Muscle of back (tissue), 13 donors: ENCODE data around the gene PHOSPHO1. TPM values are rescaled to one million over a fixed set of nuclear protein-coding genes. Genes with fewer than 3 reads are reported as not detected.
"Not testable (repeated sequence)": the region's sequence is repeated elsewhere in the genome, so short reads cannot be mapped to it uniquely, and the experiment has no call there.

Source experiments
- DNase-seq, 3 donors: peaks; one replicate each; pipeline versions ENCODE4 v3.0.0 to v3.0.0-alpha.2; 2013
- long read RNA-seq, 9 donors: transcript quantifications; one replicate each; lab custom pipeline, GENCODE V29; 2026
- polyA plus RNA-seq, 10 donors: library from polyadenylated mRNA; unstranded; fragments of 120-200 nt; gene quantifications; one replicate each; pipeline ENCODE4 v1.2.1, GENCODE V29; 2013; ENCODE audit not compliant: insufficient read length in 10 of 10

Gene PHOSPHO1, protein sequence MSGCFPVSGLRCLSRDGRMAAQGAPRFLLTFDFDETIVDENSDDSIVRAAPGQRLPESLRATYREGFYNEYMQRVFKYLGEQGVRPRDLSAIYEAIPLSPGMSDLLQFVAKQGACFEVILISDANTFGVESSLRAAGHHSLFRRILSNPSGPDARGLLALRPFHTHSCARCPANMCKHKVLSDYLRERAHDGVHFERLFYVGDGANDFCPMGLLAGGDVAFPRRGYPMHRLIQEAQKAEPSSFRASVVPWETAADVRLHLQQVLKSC
- polyA plus RNA-seq, result 10 to 100 TPM in 8 of 10 donors, 1 to 10 TPM in 2; 9.0 to 22.6 (median 15.4) TPM
- long read RNA-seq, donor 1, transcript PHOSPHO1-202 (3 exons, 2,173 nt), result major isoform, 9 of 9 reads
- long read RNA-seq, donor 1, partial matches to known transcripts, result 0 of 9 reads
- long read RNA-seq, donor 1, other reads (novel, unspliced or antisense), result 0 of 9 reads
- long read RNA-seq, donor 2, result 0 reads
- long read RNA-seq, donor 3, result 0 reads
- long read RNA-seq, donor 4, transcript PHOSPHO1-202 (3 exons, 2,173 nt), result major isoform, 6 of 8 reads
- long read RNA-seq, donor 4, partial matches to known transcripts, result 0 of 8 reads
- long read RNA-seq, donor 4, other reads (novel, unspliced or antisense), result 0 of 8 reads
- long read RNA-seq, donor 5, partial matches to known transcripts, result 0 of 2 reads
- long read RNA-seq, donor 5, other reads (novel, unspliced or antisense), result 0 of 2 reads
- long read RNA-seq, donor 6, partial matches to known transcripts, result 0 of 2 reads
- long read RNA-seq, donor 6, other reads (novel, unspliced or antisense), result 0 of 2 reads
- long read RNA-seq, donor 7, partial matches to known transcripts, result 0 of 1 reads
- long read RNA-seq, donor 7, other reads (novel, unspliced or antisense), result 0 of 1 reads
- long read RNA-seq, donor 8, partial matches to known transcripts, result 0 of 4 reads
- long read RNA-seq, donor 8, other reads (novel, unspliced or antisense), result 0 of 4 reads
- long read RNA-seq, donor 9, result 0 reads

GRCh38 chr17:49230636-49231562 is at the start of gene PHOSPHO1:
Gene PHOSPHO1, minus strand, starts transcription at chr17:49230787. Its CDS starts 4,096 bp downstream, at chr17:49226691.
- peak; percentile 71 to 92 (median 85) for DNase-seq

- no peak for DNase-seq
Observed at GRCh38 chr17:49280061-49280460, 49.5 kb upstream of the PHOSPHO1 start.

- DNase-seq, result not testable (repeated sequence)
Observed at GRCh38 chr17:49279263-49280015, 48.9 kb upstream of the PHOSPHO1 start.

- DNase-seq, result no peak
Observed at GRCh38 chr17:49278076-49278475, 47.5 kb upstream of the PHOSPHO1 start.

DNA sequence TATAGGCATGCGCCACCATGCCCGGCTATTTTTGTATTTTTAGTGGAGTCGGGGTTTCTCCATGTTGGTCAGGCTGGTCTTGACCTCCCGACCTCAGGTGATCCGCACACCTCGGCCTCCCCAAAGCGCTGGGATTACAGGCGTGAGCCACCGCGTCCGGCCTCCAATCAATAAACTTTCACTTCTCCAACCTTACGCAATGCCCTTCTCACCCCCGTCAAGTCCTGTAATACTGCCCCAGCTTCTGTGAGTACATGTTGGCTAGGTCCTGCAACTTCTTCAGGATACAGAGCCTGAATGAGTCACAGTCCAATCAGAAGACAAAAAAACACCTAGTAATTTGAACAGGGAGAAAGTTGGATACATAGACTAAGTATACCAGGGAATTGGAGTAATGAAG is 47.1 kb upstream of the PHOSPHO1 start:
- DNase-seq, result no peak

GRCh38 chr17:49275981-49276380 is 45.4 kb upstream of the PHOSPHO1 start:
- not testable (repeated sequence) for DNase-seq

- no peak for DNase-seq
Observed at GRCh38 chr17:49269356-49269755, 38.8 kb upstream of the PHOSPHO1 start.

- DNase-seq, result no peak
Observed at GRCh38 chr17:49267912-49268311, 37.3 kb upstream of the PHOSPHO1 start.

GRCh38 chr17:49266233-49266632 is 35.6 kb upstream of the PHOSPHO1 start:
- DNase-seq, result no peak

GRCh38 chr17:49261540-49261939 is 31.0 kb upstream of the PHOSPHO1 start:
- not testable (repeated sequence) for DNase-seq

GRCh38 chr17:49260817-49261291 is 30.3 kb upstream of the PHOSPHO1 start:
- DNase-seq, result no peak

GRCh38 chr17:49260011-49260816 is 29.6 kb upstream of the PHOSPHO1 start:
- peak; percentile 57 to 75 (median 59) for DNase-seq

- no peak for DNase-seq
Observed at GRCh38 chr17:49259663-49260010, 29.1 kb upstream of the PHOSPHO1 start.

DNA sequence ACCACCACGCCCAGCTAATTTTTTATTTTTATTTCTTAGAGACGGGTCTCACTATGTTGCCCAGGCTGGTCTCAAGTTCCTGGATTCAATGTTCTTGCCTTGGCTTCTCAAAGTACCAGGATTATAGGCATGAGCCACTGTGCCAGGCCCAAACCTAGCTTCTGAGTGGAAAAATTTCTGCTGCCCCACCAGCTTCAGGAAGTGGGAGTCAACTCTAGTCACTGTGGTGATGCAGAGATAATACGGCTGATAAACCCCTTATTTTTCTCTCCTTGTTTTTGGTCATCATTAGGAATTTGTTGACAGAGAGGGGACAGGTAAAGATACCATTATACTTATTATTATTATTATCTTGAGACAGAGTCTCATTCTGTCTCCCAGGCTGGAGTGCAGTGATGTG is 27.8 kb upstream of the PHOSPHO1 start:
- DNase-seq, result no peak

- no peak for DNase-seq
Observed at GRCh38 chr17:49255125-49255524, 24.5 kb upstream of the PHOSPHO1 start.

GRCh38 chr17:49254066-49254465 is 23.5 kb upstream of the PHOSPHO1 start:
- no peak for DNase-seq

- DNase-seq, result no peak
Observed at GRCh38 chr17:49252148-49252695, 21.6 kb upstream of the PHOSPHO1 start.

DNA sequence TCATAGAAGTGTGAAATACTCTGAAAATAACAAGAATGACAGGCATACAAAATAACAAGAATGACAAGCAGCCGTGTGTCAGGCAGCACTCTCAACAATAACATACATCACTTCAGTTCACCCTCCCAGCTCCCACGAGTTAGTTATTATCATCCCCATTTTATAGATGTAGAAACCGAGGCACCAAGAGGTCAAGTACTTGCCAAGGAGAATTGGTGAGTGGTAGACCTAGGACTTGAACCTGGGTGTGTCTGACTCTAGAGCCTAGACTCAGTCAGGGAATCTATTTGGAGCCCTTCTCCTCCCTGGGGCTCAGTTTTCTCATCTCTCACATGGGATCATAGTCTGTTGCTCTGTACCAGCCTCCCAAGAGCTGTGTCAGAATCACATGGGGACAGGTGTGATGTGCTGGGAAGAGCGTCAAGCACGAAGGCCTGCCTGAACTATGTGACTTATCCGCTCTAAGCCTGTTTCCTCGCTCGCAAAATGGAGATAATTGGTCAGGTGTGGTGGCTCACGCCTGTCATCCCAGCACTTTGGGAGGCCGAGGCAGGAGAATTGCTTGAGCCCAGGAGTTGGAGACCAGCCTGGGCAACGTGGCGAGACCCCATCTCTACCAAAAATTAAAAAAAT is 19.4 kb upstream of the PHOSPHO1 start:
- no peak for DNase-seq
